ENCODE results near the gene KCNJ11. TPM values are rescaled to one million over a fixed set of nuclear protein-coding genes. Genes with fewer than 3 reads are reported as not detected.
A peak's percentile ranks its signal among the peaks of the same experiment; 100 is the strongest.

KCNJ11 gene
- total RNA-seq, 1 experiment from 2014 or later, result 4.3 TPM

GRCh38 chr11:17376493-17376892, 12.0 kb downstream of the KCNJ11 start:
- in situ Hi-C loops (cut with HindIII; ENCODE audit: low sequenced_read_pairs), result no loop called here

GRCh38 chr11:17375547-17375946, 12.9 kb downstream of the KCNJ11 start:
- no peak for DNase-seq (ENCODE audit: low spot score)
- in situ Hi-C loops (cut with HindIII; ENCODE audit: low sequenced_read_pairs), result no loop called here

More at GRCh38 chr11:17376493-17376892, 12.0 kb downstream of the KCNJ11 start:
- DNase-seq (ENCODE audit: low spot score), result no peak

GRCh38 chr11:17371614-17372013, 16.8 kb downstream of the KCNJ11 start:
- in situ Hi-C loops (cut with HindIII; ENCODE audit: low sequenced_read_pairs), result no loop called here
- DNase-seq (ENCODE audit: low spot score), result no peak

- DNase-seq (ENCODE audit: low spot score), result no peak
- in situ Hi-C loops (cut with HindIII; ENCODE audit: low sequenced_read_pairs), result no loop called here
These were observed 18.7 kb downstream of the KCNJ11 start for GRCh38 chr11:17369684-17370243.

GRCh38 chr11:17369094-17369493, 19.4 kb downstream of the KCNJ11 start:
- in situ Hi-C loops (cut with HindIII; ENCODE audit: low sequenced_read_pairs), result no loop called here
- DNase-seq (ENCODE audit: low spot score), result no peak

GRCh38 chr11:17368551-17368950, 19.9 kb downstream of the KCNJ11 start:
- in situ Hi-C loops (cut with HindIII; ENCODE audit: low sequenced_read_pairs), result no loop called here
- no peak for DNase-seq (ENCODE audit: low spot score)

- DNase-seq (ENCODE audit: low spot score), result no peak
- in situ Hi-C loops (cut with HindIII; ENCODE audit: low sequenced_read_pairs), result no loop called here
These were observed 22.0 kb downstream of the KCNJ11 start for GRCh38 chr11:17366495-17366894.

GRCh38 chr11:17354601-17354991, 33.9 kb downstream of the KCNJ11 start:
- in situ Hi-C loops (cut with HindIII; ENCODE audit: low sequenced_read_pairs), result no loop called here
- peak; percentile 91 for DNase-seq (ENCODE audit: low spot score)

GRCh38 chr11:17353821-17354600, 34.4 kb downstream of the KCNJ11 start:
- in situ Hi-C loops (cut with HindIII; ENCODE audit: low sequenced_read_pairs), result no loop called here
- no peak for DNase-seq (ENCODE audit: low spot score)

GRCh38 chr11:17352950-17353820, 35.3 kb downstream of the KCNJ11 start:
- in situ Hi-C loops (cut with HindIII; ENCODE audit: low sequenced_read_pairs), result no loop called here

GRCh38 chr11:17351510-17352176, 36.8 kb downstream of the KCNJ11 start, which contains the start of gene NCR3LG1:
Gene NCR3LG1 (plus strand): TSS chr11:17351800. CDS start chr11:17351970, 170 bp downstream.
- in situ Hi-C loops (cut with HindIII; ENCODE audit: low sequenced_read_pairs), result no loop called here
- peak; percentile 71 for DNase-seq (ENCODE audit: low spot score)

More at GRCh38 chr11:17352950-17353820, 35.3 kb downstream of the KCNJ11 start:
- peak; percentile 86 for DNase-seq (ENCODE audit: low spot score)

- in situ Hi-C loops (cut with HindIII; ENCODE audit: low sequenced_read_pairs), result no loop called here
These were observed 37.3 kb downstream of the KCNJ11 start for GRCh38 chr11:17351172-17351509.

GRCh38 chr11:17350455-17351171, 37.8 kb downstream of the KCNJ11 start:
- in situ Hi-C loops (cut with HindIII; ENCODE audit: low sequenced_read_pairs), result no loop called here
- DNase-seq (ENCODE audit: low spot score), result peak; percentile 38

More at GRCh38 chr11:17351172-17351509, 37.3 kb downstream of the KCNJ11 start:
- no peak for DNase-seq (ENCODE audit: low spot score)

GRCh38 chr11:17347676-17348075, 40.8 kb downstream of the KCNJ11 start:
- DNase-seq (ENCODE audit: low spot score), result no peak
- in situ Hi-C loops (cut with HindIII; ENCODE audit: low sequenced_read_pairs), result no loop called here

- no peak for DNase-seq (ENCODE audit: low spot score)
- in situ Hi-C loops (cut with HindIII; ENCODE audit: low sequenced_read_pairs), result no loop called here
These were observed 44.6 kb downstream of the KCNJ11 start for GRCh38 chr11:17343907-17344306.

GRCh38 chr11:17343257-17343656, 45.2 kb downstream of the KCNJ11 start:
- in situ Hi-C loops (cut with HindIII; ENCODE audit: low sequenced_read_pairs), result no loop called here

More at GRCh38 chr11:17343257-17343656, 45.2 kb downstream of the KCNJ11 start:
- DNase-seq (ENCODE audit: low spot score), result no peak

Measured in G401 (cell line).